Thoracic aorta endothelial cell (primary cell): ENCODE data around the gene ACER1. TPM values are rescaled to one million over a fixed set of nuclear protein-coding genes. Genes with fewer than 3 reads are reported as not detected.

ENCODE experiments used
- total RNA-seq: library from RNA; depleted of rRNA; stranded (reverse); fragments of >200 nt; gene quantifications from 2 replicates; pipeline ENCODE4 v1.2.3, GENCODE V29; 2012

ACER1 gene
- total RNA-seq, result not detected in 2 replicates

GRCh38 chr19:6333439-6333838 is at the start of gene ACER1:
Gene ACER1 (minus strand): TSS chr19:6333612. CDS start chr19:6333551, 61 bp downstream.

DNA sequence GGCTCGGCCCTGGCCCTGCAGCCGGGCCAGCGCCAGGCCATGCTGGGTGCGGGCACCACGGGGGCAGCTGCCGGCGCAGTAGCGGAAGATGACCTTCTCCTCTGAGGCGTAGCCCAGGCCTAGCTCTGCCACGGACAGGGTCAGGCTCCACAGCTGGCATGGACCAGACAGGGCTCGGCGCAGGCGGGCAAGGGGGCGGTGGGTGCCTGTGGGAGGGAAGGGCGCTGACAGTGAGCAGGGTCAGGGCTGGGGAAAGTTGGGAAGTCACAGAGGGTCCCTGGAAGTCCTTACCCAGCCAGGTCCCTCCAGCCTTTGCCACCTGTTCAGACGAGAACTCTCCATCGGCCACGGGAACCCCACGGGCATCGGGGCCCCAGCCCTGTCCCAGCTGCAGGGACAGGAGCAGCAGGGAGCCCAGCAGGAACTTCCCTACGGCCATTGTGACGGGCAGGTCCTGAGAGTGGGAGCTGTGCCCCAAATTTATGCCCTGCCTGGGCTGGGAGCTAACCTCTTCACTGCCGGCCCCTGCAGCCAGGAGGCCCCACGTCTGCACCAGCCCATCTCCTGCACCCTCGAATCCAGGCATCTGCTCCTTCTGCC is 42.1 kb upstream of the ACER1 start, which contains the start of gene PSPN:
Gene PSPN, minus strand, starts transcription at position 523 of the 600 bp plus-strand sequence. Its CDS starts 84 bp downstream, at position 439.

DNA sequence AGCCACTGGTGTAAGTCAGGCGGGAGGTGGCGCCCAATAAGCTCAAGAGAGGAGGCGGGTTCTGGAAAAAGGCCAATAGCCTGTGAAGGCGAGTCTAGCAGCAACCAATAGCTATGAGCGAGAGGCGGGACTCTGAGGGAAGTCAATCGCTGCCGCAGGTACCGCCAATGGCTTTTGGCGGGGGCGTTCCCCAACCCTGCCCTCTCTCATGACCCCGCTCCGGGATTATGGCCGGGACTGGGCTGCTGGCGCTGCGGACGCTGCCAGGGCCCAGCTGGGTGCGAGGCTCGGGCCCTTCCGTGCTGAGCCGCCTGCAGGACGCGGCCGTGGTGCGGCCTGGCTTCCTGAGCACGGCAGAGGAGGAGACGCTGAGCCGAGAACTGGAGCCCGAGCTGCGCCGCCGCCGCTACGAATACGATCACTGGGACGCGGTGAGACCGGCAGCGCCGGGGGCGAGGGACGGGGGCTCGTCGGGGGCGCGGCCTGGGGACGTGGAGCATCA is 39.2 kb upstream of the ACER1 start, which contains the start of gene ALKBH7:
Gene ALKBH7, plus strand, starts transcription at position 201 of the 502 bp plus-strand sequence. Its CDS starts 27 bp downstream, at position 228.

GRCh38 chr19:6279931-6280591 is 53.4 kb downstream of the ACER1 start, which contains the start of gene MLLT1:
Gene MLLT1 (minus strand): TSS chr19:6279975. CDS start chr19:6279784, 191 bp downstream.

Other genes with a start within 250 kb of the ACER1 start
- 6.3 and 6.4 TPM in 2 replicates for gene RFX2, start 223.1 kb downstream of the ACER1 start, total RNA-seq
- not detected in 2 replicates for gene ACSBG2, start 197.9 kb downstream of the ACER1 start, total RNA-seq
- 19.8 and 23.0 TPM in 2 replicates for gene MLLT1, start 53.6 kb downstream of the ACER1 start, total RNA-seq
- 58.9 and 77.5 TPM in 2 replicates for gene CLPP, start 27.9 kb upstream of the ACER1 start, total RNA-seq
- 25.6 and 27.5 TPM in 2 replicates for gene ALKBH7, start 39.2 kb upstream of the ACER1 start, total RNA-seq
- gene PSPN, start 42.3 kb upstream of the ACER1 start, total RNA-seq, result 0.93 and 1.1 TPM in 2 replicates
- gene GTF2F1, start 59.6 kb upstream of the ACER1 start, total RNA-seq, result 40.4 and 45.8 TPM in 2 replicates
- 148 and 197 TPM in 2 replicates for gene KHSRP, start 91.2 kb upstream of the ACER1 start, total RNA-seq
- 0.27 TPM in 1 of 2 replicates, not detected in the other for gene SLC25A41, start 100.2 kb upstream of the ACER1 start, total RNA-seq
- gene SLC25A23, start 126.2 kb upstream of the ACER1 start, total RNA-seq, result 31.8 and 32.2 TPM in 2 replicates
- gene CRB3, start 130.7 kb upstream of the ACER1 start, total RNA-seq, result not detected in 2 replicates
- gene DENND1C, start 148.2 kb upstream of the ACER1 start, total RNA-seq, result not detected in 2 replicates
- gene TUBB4A, start 168.7 kb upstream of the ACER1 start, total RNA-seq, result not detected in 2 replicates
- gene TNFSF9, start 197.4 kb upstream of the ACER1 start, total RNA-seq, result 0.40 and 0.79 TPM in 2 replicates